HepG2 (cell line): ENCODE data around the gene EED. TPM values are rescaled to one million over a fixed set of nuclear protein-coding genes. Genes with fewer than 3 reads are reported as not detected.
A peak's percentile ranks its signal among the peaks of the same experiment; 100 is the strongest.

Source experiments
- CBX5 ChIP-seq: sonication (generic); formaldehyde crosslinking; IDR thresholded peaks from 2 replicates; pipeline ENCODE4 v1.4.0; 2020; ENCODE audit warnings: missing genetic modification reagents, borderline replicate concordance
- GLI4 ChIP-seq: sonication (generic); formaldehyde crosslinking; IDR thresholded peaks from 2 replicates; pipeline ENCODE4 v1.5.1; 2020; ENCODE audit warnings: missing genetic modification reagents, mild to moderate bottlenecking, moderate library complexity, borderline replicate concordance
- KDM2A ChIP-seq: sonication (generic); formaldehyde crosslinking; IDR thresholded peaks from 2 replicates; pipeline ENCODE4 v1.4.0; 2020; ENCODE audit warnings: low read depth, missing genetic modification reagents, borderline replicate concordance
- KDM5A ChIP-seq: fragments of 200-600 bp; sonication (generic); IDR thresholded peaks from 2 replicates; pipeline ENCODE4 v1.7.0; 2018; ENCODE audit warnings: antibody characterized with exemption, mild to moderate bottlenecking, low read length, borderline replicate concordance
- POLR2AphosphoS2 ChIP-seq: IDR thresholded peaks from 2 replicates; pipeline ENCODE4 v1.6.1; 2011; ENCODE audit warnings: low read depth, low read length, improper control_type of control experiment
- RXRB ChIP-seq: IDR thresholded peaks from 2 replicates; pipeline ENCODE4 v1.6.1; 2016; ENCODE audit warnings: borderline replicate concordance, missing genetic modification reagents, missing compliant biosample characterization
- TBP ChIP-seq: sonication (generic); formaldehyde crosslinking; IDR thresholded peaks from 2 replicates; pipeline ENCODE4 v1.5.0; 2020; ENCODE audit warnings: missing genetic modification reagents
- ZKSCAN1 ChIP-seq: fragments of 150-350 bp; IDR thresholded peaks from 2 replicates; pipeline ENCODE4 v1.6.1; 2014; ENCODE audit warnings: low read length
- ZNF143 ChIP-seq: sonication (generic); formaldehyde crosslinking; IDR thresholded peaks from 2 replicates; pipeline ENCODE4 v1.4.0; 2020; ENCODE audit warnings: missing genetic modification reagents
- ZNF24 ChIP-seq: fragments of 450-650 bp; IDR thresholded peaks from 2 replicates; pipeline ENCODE4 v1.6.1; 2017; ENCODE audit warnings: antibody characterized with exemption, mild to moderate bottlenecking
- ZNF878 ChIP-seq: sonication (generic); formaldehyde crosslinking; IDR thresholded peaks from 2 replicates; pipeline ENCODE4 v1.8.1; 2023; ENCODE audit warnings: mild to moderate bottlenecking, missing genetic modification reagents, moderate library complexity
- polyA plus RNA-seq, 8 experiments: library from polyadenylated mRNA; depleted of rRNA in 3 of 8; stranded (reverse) in 7 of 8; unstranded in 1 of 8; fragments of >200 nt; fragmentation: Illumina TruSeq in 4 of 8; extraction: Trizol in 4 of 8; gene quantifications; 2 replicates each; pipeline versions ENCODE4 v1.2.1 to v1.2.3, GENCODE V29; 2011 to 2016; ENCODE audit warnings: low read depth in 4 of 8, missing spikeins in 1 of 8, mixed read lengths in 1 of 8; ENCODE audit not compliant: insufficient read depth in 1 of 8
- total RNA-seq, 5 experiments: library from RNA; depleted of rRNA; stranded (reverse); fragments of >200 nt; fragmentation: Illumina TruSeq; extraction: Trizol; gene quantifications; 2 replicates each; pipeline ENCODE4 v1.2.3, GENCODE V29; 2016; ENCODE audit warnings: low read depth in 1 of 5
- TF ChIP-seq, protein P1 (sequence below): sonication (generic); formaldehyde crosslinking; IDR thresholded peaks from 2 replicates; pipeline ENCODE4 v1.4.0; 2020; ENCODE audit warnings: mild to moderate bottlenecking, low read depth, missing genetic modification reagents
- TF ChIP-seq, protein P2 (sequence below): sonication (generic); formaldehyde crosslinking; IDR thresholded peaks from 2 replicates; pipeline ENCODE4 v1.4.0; 2020; ENCODE audit warnings: missing genetic modification reagents
- TF ChIP-seq, protein P3 (sequence below): sonication (generic); formaldehyde crosslinking; IDR thresholded peaks from 2 replicates; pipeline ENCODE4 v1.8.1; 2023; ENCODE audit warnings: missing genetic modification reagents, mild to moderate bottlenecking, borderline replicate concordance
- TF ChIP-seq, protein P4 (sequence below): sonication (generic); formaldehyde crosslinking; IDR thresholded peaks from 2 replicates; pipeline ENCODE4 v1.4.0; 2020; ENCODE audit warnings: mild to moderate bottlenecking, missing genetic modification reagents
- TF ChIP-seq, protein P5 (sequence below): sonication (generic); formaldehyde crosslinking; IDR thresholded peaks from 2 replicates; pipeline ENCODE4 v1.5.1; 2020; ENCODE audit warnings: missing genetic modification reagents, mild to moderate bottlenecking, borderline replicate concordance
- TF ChIP-seq, protein P6 (sequence below): IDR thresholded peaks from 2 replicates; pipeline ENCODE4 v1.6.1; 2012; ENCODE audit warnings: inconsistent platforms
- TF ChIP-seq, protein P7 (sequence below): IDR thresholded peaks from 2 replicates; pipeline ENCODE4 v1.6.1; 2016; ENCODE audit warnings: low read depth, borderline replicate concordance

EED gene
- total and polyA plus RNA-seq, 2 of the 13 experiments (the other 11 are each of a cell fraction or from before 2014, with no cell fraction given), result 11.0 to 28.4 TPM

DNA sequence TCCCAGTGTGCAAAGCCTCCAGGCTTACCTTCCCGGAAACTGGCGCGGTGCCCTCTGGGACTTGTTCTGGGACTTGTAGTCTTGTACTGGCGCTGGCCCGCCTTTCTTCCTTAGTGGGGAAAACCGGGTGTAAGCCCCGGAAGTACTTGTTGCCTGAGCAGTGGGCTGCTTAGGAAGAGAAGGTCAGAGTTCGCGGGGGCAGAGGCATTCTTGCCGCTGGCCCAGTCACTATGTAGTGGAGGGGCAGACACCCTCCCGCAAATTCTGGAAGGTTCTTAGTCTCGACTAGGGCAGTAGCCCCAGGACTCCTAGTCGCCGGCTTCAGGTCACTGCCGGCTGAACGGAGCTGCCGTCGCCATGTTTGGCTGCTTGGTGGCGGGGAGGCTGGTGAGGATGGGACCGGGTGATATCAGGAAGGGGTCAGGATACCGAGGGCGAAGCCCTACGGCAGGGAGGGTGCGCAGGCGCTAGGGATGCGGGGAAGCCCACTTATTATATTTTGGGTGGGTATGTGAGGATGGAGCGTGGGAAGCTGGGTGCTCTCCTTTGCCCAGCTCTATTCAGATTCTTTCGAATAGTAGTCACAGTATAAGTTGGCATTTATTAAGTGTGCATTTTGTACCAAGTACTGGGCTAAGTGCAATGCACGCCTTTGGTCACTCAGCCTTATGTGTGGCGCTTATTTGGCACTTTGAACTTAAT lies 57.7 kb downstream of the EED start, which contains the start of gene HIKESHI (continued):
- TF ChIP-seq, protein P1, sequence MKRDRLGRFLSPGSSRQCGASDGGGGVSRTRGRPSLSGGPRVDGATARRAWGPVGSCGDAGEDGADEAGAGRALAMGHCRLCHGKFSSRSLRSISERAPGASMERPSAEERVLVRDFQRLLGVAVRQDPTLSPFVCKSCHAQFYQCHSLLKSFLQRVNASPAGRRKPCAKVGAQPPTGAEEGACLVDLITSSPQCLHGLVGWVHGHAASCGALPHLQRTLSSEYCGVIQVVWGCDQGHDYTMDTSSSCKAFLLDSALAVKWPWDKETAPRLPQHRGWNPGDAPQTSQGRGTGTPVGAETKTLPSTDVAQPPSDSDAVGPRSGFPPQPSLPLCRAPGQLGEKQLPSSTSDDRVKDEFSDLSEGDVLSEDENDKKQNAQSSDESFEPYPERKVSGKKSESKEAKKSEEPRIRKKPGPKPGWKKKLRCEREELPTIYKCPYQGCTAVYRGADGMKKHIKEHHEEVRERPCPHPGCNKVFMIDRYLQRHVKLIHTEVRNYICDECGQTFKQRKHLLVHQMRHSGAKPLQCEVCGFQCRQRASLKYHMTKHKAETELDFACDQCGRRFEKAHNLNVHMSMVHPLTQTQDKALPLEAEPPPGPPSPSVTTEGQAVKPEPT, result no peak
- TF ChIP-seq CBX5 (peak; percentile 71; the same call in 1 of the 2 replicates), TBP (CRISPR knock-in tag) (peak; percentile 90; the same call in 1 of the 2 replicates), RXRB (CRISPR knock-in tag) (peak; percentile 84), KDM5A (peak; percentile 71; the same call in 1 of the 2 replicates), GLI4 (no peak), POLR2AphosphoS2 (no peak), ZNF143 (CRISPR knock-in tag) (peak; percentile 100), ZNF24 (no peak), ZKSCAN1 (no peak), ZNF878 (CRISPR knock-in tag) (no peak), KDM2A (CRISPR knock-in tag) (peak; percentile 83; the same call in 1 of the 2 replicates)
- TF ChIP-seq, protein P2, sequence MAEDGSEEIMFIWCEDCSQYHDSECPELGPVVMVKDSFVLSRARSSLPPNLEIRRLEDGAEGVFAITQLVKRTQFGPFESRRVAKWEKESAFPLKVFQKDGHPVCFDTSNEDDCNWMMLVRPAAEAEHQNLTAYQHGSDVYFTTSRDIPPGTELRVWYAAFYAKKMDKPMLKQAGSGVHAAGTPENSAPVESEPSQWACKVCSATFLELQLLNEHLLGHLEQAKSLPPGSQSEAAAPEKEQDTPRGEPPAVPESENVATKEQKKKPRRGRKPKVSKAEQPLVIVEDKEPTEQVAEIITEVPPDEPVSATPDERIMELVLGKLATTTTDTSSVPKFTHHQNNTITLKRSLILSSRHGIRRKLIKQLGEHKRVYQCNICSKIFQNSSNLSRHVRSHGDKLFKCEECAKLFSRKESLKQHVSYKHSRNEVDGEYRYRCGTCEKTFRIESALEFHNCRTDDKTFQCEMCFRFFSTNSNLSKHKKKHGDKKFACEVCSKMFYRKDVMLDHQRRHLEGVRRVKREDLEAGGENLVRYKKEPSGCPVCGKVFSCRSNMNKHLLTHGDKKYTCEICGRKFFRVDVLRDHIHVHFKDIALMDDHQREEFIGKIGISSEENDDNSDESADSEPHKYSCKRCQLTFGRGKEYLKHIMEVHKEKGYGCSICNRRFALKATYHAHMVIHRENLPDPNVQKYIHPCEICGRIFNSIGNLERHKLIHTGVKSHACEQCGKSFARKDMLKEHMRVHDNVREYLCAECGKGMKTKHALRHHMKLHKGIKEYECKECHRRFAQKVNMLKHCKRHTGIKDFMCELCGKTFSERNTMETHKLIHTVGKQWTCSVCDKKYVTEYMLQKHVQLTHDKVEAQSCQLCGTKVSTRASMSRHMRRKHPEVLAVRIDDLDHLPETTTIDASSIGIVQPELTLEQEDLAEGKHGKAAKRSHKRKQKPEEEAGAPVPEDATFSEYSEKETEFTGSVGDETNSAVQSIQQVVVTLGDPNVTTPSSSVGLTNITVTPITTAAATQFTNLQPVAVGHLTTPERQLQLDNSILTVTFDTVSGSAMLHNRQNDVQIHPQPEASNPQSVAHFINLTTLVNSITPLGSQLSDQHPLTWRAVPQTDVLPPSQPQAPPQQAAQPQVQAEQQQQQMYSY, result no peak
- TF ChIP-seq, protein P3, sequence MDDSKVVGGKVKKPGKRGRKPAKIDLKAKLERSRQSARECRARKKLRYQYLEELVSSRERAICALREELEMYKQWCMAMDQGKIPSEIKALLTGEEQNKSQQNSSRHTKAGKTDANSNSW, result no peak
- TF ChIP-seq, protein P4, sequence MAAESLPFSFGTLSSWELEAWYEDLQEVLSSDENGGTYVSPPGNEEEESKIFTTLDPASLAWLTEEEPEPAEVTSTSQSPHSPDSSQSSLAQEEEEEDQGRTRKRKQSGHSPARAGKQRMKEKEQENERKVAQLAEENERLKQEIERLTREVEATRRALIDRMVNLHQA (CRISPR knock-in tag), result no peak
- TF ChIP-seq, protein P5, sequence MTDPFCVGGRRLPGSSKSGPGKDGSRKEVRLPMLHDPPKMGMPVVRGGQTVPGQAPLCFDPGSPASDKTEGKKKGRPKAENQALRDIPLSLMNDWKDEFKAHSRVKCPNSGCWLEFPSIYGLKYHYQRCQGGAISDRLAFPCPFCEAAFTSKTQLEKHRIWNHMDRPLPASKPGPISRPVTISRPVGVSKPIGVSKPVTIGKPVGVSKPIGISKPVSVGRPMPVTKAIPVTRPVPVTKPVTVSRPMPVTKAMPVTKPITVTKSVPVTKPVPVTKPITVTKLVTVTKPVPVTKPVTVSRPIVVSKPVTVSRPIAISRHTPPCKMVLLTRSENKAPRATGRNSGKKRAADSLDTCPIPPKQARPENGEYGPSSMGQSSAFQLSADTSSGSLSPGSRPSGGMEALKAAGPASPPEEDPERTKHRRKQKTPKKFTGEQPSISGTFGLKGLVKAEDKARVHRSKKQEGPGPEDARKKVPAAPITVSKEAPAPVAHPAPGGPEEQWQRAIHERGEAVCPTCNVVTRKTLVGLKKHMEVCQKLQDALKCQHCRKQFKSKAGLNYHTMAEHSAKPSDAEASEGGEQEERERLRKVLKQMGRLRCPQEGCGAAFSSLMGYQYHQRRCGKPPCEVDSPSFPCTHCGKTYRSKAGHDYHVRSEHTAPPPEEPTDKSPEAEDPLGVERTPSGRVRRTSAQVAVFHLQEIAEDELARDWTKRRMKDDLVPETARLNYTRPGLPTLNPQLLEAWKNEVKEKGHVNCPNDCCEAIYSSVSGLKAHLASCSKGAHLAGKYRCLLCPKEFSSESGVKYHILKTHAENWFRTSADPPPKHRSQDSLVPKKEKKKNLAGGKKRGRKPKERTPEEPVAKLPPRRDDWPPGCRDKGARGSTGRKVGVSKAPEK (CRISPR knock-in tag), result no peak
- TF ChIP-seq, protein P6, sequence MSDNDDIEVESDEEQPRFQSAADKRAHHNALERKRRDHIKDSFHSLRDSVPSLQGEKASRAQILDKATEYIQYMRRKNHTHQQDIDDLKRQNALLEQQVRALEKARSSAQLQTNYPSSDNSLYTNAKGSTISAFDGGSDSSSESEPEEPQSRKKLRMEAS, result no peak; the same call in 1 of the 2 replicates
- TF ChIP-seq, protein P7, sequence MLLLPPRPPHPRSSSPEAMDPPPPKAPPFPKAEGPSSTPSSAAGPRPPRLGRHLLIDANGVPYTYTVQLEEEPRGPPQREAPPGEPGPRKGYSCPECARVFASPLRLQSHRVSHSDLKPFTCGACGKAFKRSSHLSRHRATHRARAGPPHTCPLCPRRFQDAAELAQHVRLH (CRISPR knock-in tag), result no peak
